GM18499 (cell line): ENCODE data around the gene TPRN.

Experiments used
- ATAC-seq: cut with Tn5 transposase; IDR thresholded peaks from one replicate; pipeline ENCODE4 v1.9.1; 2021; ENCODE audit warnings: moderate number of reproducible peaks; ENCODE audit not compliant: insufficient read depth, unreplicated experiment

Gene TPRN

DNA sequence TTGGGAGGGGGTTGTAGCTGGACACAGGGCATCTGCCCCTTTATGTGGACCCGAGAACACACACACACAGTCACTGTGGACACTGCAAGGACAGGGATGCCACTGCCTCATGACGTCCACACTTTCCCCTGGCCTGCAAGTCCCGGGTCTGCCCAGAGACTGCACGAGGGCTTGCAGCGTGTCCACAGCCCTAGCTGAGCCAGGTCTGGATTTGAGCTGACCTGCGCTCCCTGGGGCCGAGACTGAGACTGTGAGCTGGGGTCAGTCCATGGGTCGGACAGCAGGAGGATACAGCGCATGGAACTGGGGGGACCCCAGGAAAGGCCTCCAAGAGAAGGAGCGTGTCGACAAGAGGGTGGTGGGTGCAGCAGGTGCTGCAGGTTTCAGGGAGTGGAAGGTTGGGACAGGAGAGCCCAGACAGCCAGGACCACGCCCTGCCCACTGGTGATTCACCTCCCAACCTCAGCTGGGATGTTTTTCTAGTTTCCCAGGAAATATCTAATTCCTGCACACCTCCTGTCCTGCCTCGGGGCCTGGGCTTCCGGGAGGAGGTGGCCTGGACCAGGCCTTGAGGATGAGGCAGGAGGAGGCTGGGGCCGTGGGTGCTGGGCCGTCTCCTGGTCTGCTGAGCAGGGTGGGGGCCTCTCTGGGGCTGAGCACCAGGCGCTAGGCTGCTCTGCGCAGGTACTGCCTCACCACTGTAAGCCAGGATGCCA is 26.0 kb upstream of the TPRN start:
- ATAC-seq, result no peak

DNA sequence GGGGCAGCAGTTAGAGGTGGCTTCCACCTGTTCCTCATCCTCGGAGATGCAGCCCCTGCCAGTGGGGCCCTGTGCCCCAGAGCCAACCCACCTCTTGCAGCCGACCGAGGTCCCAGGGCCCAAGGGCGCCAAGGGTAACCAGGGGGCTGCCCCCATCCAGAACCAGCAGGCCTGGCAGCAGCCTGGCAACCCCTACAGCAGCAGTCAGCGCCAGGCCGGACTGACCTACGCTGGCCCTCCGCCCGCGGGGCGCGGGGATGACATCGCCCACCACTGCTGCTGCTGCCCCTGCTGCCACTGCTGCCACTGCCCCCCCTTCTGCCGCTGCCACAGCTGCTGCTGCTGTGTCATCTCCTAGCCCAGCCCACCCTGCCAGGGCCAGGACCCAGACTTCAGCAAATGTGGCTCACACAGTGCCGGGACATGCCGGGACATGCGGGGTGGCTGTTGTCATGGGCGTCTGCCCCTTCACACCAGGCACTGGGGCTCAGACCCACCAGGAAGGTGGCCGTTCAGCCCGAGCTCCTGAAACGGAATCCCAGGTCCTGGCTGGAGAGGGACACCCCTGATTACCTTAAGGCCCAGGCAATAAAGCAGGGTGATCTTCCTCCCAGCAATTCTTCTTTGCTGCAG is 25.3 kb upstream of the TPRN start:
- no peak for ATAC-seq

GRCh38 chr9:137224830-137225694 is 24.5 kb upstream of the TPRN start, which contains the start of gene CYSRT1:
Gene CYSRT1 (plus strand): TSS chr9:137225174. CDS start chr9:137225622, 448 bp downstream.
- ATAC-seq, result no peak

DNA sequence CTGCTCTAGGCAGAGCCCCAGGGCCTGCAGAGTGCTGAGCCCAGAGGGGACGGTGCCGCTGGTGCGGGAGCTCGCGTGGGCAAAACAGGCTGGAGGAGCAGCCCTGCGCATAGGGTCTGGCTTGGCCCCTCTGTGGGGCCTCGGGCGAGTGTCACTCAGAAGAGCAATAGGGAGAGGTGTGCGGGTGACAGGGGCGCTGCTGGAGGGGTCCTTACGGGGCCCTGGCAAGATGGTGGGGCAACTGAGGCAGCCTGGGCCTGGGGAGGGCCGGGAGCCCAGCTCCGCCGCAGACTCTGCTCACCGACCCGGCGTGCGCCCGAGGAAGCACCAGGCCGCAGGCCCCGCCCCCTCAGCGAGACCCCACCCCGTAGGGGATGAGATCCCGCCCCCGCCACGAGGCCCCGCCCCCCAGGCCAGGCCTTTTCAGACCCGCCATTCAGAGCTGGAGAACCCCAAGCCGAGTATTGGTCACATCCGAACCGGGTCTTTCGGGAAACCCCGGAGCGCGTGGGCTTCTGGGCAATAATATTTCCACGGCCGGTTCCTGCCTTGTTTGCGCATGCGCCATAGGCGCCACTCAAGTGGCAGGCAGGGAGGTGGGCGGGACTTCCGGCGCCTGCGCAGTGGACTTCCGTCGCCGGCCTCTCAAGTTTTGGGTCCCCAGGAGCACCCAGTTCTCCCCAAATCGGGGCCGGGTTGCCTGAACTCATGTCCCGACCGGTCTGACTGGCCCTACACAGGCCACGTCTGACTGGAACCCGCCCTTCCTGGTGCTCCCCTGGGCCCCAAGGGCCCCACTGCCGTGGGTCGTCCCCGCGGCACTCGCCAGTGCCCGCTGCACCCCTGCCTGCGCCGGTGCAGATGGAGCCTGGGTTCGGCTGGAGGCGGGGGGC is 22.8 kb upstream of the TPRN start:
- ATAC-seq, result peak; percentile 49

DNA sequence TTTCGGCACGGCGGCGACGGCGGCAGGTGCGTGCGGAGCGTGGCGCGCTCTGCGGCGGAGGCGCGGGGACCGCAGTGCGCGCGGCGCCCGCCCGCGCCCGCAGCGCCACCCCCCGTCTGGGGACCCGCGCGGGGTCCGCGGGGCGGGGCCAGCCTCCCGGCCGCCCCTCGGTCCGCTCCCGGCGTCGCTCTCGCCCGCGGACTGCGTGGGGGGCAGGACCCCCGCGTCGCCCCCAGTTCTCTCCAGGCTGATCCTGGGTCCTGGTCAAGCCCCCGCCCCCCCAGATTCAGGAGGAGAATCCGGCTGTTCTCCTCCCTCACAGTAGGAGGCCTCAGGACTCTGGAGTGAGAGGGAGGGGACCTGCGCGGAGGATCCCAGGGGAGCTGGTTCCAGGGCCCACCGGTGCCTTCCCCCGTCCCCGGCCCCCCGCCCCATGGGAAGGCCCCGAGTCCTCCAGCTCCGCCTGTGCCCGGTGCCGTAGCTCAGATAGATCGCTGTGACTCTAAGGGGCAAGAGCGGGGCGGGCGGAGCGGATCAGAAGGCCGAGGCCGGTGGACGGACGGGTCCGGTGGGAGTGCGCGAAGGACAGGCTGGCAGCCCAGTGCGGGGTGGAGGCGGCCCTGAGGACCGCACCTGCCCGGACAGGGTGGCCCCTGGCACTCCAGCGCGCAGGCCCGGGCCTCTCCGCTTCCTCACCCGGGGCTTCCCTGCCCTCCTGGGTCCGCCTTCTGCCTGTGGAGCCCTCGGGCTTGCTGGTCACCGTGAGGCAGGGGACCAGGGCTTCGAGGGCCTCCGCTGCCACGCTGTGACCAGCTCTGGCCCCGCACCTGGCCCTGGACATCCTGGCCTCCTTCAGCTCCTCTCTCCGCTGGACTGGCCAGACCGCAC is 21.9 kb upstream of the TPRN start, which contains the start of gene RNF208:
TSS of gene RNF208 (minus strand) at position 51 of the 888 bp plus-strand sequence. CDS start 1,028 bp downstream, outside the sequence.
- ATAC-seq, result no peak

DNA sequence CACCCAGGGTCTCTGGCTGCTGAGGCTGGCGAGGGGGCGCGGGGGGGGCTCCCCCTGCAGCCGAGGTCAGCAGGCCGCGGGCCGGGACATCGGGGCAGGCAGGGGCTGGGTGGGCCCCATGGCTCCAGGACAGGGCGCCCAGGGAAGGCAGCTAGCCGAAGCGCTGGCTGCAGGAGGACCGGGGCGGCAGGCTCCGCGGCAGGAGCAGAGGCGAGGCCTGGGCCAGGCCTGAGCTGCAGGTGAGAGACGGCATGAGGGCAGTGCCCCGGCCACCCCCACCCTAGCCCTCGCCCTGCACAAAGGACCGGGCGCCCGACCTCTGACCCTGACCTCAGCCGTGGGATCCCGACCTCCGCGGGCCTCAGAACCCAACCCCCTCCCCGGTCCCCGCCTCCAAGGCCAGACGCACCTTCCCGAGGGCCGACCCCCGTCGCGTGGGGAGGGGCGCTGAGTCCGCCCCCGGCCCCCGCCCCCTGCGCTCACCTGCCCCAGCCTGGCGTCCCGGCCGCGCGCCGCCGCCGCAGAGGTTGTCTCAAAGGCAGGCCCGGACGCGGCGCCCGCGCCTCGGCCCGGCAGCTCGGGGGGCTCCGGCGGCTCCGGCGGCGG is 21.1 kb upstream of the TPRN start:
- no peak for ATAC-seq

- ATAC-seq, result no peak
Measured at GRCh38 chr9:137221095-137221505, 20.6 kb upstream of the TPRN start.

DNA sequence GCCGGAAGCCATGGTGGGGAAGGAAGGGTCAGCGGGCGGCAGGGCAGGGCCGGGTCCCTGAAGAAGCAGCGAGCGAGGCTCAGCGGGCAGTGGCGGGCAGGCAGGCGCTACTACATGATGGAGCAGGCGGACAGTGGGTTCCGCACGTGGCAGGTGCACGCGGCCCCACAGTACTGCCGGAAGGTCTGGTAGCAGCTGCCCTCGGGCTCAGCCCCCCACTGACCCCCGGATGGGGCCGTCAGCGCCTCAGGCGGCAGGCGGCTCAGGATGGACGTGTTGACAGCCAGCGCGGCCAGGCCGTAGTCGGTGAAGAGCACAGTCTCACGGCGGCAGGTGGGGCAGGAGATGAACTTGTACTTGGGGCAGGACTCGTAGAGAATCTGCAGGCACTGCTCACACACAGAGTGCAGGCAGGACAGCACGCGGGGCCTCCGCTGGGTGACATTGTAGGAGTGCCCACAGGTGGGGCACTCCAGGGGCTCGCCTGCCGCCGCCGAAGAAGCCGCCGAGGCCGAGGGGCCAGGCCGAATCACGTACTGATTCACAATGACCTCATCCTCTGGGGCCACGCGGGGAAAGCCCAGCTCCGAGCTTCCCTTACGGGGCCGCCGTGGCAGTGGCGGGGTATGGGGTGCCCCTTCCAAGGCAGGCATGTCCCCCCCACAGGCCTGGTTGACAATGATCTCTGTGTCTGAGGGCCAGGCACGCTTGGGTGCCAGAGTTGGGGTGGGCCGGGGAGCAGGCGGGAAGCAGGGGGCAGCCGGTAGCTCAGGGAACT is 20.0 kb upstream of the TPRN start:
- ATAC-seq, result no peak

- ATAC-seq, result no peak
Measured at GRCh38 chr9:137219757-137220316, 19.3 kb upstream of the TPRN start.

DNA sequence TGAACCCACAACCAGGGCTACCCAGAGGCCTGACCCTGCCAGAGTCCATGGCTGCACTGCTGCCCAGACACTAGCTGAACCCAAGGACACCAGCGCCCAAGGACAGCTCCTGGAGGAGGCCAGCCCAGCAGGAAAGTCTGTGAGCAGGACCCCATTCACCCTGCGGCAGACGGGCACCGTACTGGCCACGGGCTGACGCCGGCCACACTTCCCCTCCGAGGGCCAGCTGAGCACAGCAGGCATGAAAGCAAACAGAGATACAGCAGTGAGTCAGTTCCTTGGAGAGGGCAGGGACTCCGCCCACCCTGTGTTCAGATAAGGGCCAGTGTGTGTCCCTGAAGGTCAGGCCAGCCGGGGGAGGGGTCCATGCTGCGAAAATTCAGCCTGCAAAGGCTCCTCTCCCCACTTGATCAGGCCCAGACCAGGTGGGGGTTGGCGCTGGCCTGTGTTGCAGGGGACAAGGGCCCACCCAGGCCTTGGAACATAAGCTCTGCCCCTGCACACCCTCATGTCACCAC is 18.3 kb upstream of the TPRN start:
- ATAC-seq, result no peak

- ATAC-seq, result no peak
Measured at GRCh38 chr9:137218212-137218753, 17.7 kb upstream of the TPRN start.

DNA sequence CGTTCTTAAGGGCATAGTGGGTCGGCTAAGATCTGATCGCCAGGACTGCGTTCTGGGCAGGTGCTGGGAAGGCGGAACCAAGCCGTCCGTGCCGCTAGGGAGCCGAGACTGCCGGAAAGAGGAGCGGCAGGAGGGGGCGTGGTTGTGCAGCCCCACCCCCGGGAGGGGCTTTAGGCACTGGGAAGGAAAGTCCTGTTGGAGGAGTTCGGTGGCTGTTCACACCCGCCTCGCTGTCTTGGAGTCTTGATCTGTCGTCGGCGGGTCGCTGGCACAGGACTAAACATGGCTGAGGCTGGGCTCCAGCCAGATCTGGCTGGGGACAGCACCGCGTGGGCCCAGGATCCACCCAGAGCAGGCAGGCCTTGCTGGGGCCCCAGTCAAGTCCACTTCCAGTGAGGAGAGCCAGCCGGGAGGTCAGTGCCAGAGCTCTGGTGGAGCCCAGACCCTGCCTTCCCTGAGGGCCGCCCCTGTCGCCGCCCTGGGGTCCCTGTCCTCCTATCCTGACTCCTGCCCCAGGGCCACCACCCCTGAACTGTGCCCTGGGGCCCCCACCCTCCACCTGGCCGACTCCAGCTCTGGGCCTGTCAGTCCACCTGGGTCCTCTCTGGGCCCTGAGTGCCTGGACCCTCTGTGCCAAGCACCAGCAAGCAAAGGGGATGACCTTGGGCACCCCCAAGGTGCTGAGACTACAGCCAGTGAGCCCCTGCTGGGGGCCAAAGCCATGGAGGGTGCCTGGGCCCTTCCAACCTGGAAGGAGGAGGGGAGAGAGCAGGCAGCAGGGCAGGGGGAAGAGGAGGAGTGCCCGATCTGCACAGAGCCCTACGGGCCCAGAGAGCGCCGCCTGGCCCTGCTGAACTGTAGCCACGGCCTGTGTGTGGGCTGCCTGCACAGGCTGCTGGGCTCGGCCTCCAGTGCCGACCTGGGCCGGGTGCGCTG is 17.0 kb upstream of the TPRN start:
- no peak for ATAC-seq

GRCh38 chr9:137216188-137216965 is 15.8 kb upstream of the TPRN start:
- no peak for ATAC-seq

DNA sequence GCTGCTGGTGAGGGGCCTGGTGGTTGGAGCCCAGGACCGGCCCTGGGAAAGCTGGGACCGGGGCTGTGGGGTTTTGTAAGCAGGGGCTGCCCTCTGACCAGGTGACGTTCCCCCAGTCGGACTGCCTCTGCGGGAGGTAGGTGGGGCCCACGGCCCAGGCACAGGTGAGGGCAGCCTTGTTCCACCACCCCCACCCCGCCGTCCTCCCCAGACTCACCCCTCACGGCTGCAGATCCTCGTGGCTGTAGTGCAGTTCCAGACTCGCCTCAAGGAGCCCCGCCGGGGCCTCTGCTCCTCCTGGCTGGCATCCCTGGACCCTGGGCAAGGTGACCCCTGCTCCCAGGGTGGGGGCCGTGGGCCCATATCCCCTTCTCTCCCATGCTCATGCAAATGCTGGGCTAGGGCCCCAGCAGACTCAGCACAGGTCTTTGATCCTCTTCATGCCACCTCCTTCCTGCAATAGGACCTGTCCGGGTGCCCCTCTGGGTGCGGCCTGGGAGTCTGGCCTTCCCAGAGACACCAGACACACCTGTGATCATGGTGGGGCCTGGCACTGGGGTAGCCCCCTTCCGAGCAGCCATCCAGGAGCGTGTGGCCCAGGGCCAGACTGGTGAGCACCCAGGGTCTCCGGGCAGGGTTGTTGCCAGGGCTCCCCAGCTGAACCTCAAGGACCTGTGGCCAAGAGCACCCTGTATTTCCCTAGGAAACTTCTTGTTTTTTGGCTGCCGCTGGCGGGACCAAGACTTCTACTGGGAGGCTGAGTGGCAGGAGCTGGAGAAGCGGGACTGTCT is 14.8 kb upstream of the TPRN start:
- ATAC-seq, result no peak
